Suppressor macrophage treated with lipopolysaccharide for 4 hours (primary cell): ENCODE results near the gene GRPEL2.
"Not testable (repeated sequence)": the region's sequence is repeated elsewhere in the genome, so short reads cannot be mapped to it uniquely, and the experiment has no call there.

ENCODE experiments used
- DNase-seq: peaks from one replicate; pipeline ENCODE4 v3.0.0-alpha.2; 2020

GRPEL2 gene

DNA sequence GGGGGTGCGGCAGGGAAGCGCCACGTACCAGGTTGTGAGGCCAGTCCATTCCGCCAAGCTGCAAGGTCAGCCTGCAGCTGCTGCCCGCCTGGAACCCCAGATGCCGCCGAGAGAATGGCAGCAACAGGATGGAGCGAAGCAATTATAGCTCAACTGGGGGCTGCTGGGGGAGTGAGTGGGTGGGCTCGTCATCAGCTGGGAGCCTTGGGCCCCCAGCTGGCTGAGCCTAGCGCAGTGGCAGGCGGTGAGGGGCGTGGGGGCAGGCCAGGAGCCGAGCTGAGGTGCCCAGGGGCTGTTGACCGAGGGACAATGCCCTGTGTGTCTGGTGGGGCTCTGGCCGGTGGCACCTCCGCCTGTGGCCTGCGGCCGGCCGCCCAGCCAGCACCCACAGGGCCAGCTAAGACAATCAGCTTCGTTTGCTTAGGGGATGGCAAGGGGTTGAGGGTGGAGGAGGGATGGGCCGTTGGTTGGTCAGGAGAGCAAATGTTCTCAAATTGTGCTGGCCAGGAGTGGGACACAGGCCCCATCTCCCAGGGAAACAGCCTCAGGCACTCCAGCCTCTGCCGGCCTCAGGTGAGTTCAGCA lies 34.0 kb downstream of the GRPEL2 start, which contains the start of gene IL17B:
Gene IL17B (minus strand): TSS at position 116 of the 585 bp plus-strand sequence. CDS start 67 bp downstream, at position 49.
- DNase-seq: no peak

DNA sequence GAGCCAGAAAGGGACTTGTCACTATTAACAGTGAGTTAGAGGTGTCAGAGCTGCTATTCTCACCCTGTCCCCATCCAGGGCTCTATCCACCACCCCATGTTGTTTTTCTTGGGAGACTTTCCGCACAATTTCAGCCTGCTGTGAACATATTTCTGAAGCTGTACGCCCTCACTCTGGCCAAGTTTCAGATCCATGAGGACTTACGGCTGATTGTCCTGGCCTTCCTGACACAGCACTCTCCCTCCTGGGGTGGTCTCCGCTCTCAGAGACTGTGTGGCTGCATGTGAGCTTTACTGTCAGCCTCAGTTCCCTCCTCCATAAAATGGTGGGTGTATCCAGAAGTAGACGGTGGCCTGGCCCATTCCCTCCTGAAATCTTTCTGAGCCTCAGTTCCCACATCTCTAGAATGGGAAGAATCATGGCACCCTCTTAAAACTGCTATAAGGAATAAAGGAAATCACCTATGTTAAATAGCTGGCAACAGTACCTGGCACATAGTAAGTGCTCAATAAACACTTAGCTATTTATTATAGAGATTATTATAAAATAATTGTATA lies 34.6 kb downstream of the GRPEL2 start:
- no peak for DNase-seq

DNA sequence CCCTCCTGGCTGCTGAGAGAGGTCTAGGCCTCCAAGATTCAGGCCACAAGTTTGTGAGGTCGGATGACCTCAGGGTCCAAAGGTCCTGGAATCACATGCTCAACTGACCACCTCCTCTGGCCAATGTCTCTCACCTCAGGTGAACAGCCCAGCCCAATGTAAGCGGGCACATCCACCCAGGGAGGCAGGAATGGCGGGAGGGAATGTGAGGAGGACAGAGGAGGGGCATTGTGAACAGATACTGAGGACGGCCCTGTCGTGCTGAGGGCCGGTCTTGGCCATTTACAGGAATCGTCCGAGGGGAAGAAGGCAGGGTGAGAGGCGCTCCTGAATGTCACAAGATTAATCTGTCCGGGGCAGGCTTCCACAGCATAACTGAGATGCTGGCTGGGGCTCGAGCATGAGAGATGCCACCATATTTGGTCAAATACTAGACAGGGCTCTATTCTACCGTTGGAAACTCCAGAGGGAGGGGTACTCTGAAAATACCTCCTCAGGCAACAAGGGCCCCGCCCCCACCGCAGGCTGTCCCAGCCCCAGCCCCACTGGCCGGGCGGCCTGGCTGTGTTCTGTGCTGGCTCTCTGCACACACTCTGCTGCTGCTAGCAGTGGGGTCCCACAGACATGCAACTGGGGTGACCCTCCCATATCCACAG lies 35.3 kb downstream of the GRPEL2 start:
- DNase-seq: no peak

DNA sequence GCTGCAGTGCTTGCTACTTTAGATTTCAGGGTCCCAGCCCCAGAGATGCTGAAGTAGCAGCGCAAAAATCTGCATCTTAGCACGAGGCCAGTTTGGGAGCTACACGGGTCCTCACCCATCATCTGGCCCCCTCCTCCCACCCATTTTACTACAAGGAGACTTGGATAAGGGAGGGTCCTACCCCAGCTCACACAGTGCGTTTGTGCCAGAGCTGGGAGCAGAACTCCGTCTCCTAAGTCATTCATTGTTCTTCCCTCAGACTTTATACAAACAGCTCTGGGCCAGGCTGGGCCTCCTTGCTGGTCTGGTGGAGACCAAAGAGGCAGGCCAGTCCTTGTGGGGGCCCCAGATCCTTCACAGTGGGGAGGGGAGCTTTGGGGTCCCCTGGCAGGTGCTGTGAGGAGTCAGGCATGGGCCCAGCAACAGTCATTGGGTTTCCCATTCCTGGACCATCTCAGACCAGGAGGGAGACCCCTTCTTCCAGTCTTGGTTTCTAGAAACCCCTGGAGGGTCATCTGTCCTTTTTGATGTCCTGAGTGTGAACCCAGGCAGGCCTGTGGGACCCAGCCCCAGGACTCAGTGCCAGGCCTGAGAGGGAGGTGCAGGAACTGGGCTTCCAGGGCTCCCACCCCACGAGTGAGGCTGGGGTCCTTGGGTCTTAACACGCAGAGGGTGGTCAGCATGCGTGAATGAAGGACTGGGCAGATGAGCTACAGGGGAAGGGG lies 36.1 kb downstream of the GRPEL2 start:
- DNase-seq: no peak

DNA sequence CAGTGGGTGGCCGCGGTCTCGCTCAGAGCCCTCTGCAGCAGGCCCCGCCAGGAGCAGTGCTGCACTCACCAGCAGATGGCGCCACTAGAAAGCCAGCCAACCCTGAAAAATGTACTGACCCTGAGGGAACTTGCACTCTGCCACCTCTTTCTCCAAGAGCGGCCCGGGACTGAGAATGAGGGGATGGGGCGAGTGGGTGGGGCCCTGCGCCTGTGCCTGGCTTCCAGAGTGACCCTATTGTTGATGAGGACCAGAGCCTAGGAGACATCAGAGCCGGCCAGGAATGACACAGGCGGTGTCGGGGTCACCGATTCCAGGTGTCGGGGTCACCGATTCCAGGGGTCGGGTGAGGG lies 36.7 kb downstream of the GRPEL2 start:
- peak; percentile 76 for DNase-seq

DNA sequence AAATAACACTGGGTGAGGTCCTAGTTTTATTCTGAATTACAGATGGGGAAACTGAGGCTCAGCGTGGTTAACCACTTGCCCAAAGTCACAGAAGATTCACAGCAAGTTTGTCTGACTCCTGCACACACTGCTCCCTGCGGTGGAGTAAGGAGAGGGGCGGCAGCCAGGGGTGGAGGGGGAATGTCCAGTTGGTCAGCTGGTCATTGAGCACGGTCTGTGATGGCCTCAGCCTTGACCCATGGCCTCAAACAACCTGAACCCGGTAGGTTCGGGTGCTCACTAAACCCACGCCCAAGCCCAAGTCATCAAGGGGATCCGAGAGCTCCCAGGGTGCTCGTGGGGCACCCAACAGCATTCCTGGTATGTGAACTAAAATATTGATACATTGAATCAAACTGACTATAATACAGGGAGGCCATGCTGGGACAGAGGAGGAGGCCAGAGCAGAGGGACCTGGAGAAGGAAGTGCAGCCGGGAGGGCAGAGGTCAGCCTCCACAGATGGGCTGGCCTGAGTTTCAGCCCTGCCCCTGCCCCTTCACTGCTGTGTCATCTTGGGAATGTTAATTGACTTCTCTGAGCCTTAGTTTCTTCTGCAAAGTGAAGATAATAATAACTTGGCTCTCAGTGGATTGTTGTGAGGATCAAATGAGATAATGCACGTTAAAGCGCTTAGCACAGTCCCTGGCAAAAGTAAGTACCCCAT lies 37.4 kb downstream of the GRPEL2 start:
- DNase-seq: no peak

DNA sequence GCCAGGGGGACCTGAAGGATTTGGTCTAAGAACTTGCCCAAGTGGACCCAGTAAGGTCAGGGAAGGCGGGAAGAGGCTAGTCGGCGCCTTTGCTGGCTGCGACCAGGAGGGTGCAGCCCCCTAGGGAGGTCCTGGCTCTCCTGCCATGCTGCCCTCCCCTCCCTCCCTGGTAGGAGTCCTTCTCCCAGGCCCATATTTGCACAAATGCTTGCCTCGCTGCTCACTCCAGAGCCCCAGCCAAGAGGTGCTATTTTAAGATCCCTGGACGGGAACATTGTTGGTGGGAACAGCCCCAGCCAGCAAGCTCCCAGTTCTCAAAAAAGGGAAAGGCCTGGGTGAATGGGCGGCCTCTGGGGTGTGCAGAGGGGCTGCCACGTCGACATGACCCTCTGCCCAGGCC lies 38.1 kb downstream of the GRPEL2 start:
- no peak for DNase-seq

DNA sequence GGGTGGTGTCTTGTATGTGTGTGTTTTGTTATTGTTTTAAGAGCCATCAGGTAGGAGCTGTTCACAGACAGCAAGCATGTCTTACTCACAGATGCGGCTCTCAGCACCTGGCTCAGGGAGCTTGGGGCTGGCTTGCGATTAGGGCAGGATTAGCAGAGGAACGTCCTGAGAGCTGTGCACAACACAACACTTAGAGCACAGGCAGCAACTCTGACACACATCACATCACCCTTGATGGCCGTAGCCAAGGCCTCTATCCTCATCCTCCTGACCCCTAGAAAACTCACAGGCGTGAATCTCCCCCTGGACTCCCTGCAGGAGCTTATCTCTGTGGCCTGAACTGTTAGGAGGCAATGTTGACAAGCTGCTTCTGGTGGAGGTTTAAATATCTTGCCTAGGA lies 40.9 kb downstream of the GRPEL2 start:
- DNase-seq: no peak

DNA sequence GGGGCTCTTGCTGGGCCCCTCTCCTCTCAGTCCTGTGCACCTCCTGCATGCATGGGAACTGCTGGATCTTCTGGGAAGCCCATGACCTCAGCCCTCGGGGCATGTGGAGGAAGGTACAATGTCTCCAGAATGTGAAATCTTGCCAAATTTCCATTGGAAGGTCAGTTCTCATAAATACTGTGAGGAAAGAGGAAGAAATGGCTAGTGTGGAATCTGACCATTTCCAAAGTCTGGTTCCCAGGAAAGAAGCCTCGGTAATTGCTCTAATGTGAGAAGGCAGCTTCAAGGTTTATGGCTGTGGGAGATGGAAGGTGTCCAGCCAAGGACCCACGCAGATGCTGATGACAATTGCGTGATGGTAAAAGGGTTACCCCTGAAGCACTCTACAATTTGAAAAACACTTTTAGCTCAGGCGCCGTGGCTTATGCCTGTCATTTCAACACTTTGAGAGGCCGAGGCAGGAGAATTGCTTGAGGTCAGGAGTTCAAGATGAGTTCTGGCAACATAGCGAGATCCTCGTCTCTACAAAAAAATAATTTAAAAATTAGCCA lies 41.9 kb downstream of the GRPEL2 start:
- DNase-seq: no peak

DNA sequence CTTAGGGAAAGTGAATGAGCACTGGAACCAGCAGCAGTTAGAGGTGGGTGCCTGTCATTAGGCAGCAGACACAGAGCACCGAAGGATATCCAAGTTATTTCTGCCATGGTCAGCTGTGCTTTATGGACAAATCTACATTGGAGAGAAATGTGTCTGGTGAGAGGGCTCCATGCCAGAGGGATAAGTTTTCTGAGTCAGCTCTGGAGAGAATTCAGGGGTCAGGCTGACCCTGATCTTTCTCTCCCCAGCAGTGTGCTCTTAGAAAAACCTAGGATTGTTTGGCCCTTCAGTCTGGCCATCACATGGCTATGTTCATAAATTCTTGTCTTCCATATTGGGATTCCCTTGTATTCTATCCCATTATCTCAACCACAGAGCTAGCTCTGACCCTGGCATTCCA lies 42.7 kb downstream of the GRPEL2 start:
- DNase-seq: no peak

DNA sequence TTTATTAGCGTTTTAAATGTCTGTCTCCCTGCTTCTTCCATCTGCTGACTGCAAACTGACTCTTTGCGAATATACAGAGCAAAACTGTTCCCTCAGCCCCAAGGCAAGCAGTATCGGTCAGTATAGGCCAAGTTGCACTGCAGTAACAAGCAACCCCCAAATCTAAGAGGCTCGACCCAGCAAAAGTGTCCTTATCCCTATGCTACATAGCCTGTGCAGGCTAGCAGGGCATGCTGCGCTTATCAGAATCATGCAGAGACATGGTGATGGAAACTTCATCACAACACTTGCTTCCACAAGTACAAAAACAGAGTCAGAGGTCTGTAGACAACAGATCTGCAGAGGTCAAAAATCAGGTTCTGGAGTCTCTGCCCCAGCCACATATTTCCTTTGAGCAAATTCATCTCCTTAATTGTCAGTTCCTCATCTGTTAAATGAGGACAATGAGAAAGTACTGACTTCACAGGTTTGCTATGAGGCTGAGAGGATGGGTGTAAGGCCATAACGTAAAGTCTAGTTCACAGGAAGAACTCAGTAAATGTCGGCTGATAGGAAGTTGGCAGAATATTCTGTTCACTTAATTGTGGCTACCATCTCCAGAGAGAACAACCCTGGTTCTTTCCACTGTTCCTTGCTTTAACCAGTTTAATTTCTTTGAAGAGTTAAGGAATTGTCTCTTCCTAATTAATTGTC lies 43.3 kb downstream of the GRPEL2 start:
- DNase-seq: no peak

DNA sequence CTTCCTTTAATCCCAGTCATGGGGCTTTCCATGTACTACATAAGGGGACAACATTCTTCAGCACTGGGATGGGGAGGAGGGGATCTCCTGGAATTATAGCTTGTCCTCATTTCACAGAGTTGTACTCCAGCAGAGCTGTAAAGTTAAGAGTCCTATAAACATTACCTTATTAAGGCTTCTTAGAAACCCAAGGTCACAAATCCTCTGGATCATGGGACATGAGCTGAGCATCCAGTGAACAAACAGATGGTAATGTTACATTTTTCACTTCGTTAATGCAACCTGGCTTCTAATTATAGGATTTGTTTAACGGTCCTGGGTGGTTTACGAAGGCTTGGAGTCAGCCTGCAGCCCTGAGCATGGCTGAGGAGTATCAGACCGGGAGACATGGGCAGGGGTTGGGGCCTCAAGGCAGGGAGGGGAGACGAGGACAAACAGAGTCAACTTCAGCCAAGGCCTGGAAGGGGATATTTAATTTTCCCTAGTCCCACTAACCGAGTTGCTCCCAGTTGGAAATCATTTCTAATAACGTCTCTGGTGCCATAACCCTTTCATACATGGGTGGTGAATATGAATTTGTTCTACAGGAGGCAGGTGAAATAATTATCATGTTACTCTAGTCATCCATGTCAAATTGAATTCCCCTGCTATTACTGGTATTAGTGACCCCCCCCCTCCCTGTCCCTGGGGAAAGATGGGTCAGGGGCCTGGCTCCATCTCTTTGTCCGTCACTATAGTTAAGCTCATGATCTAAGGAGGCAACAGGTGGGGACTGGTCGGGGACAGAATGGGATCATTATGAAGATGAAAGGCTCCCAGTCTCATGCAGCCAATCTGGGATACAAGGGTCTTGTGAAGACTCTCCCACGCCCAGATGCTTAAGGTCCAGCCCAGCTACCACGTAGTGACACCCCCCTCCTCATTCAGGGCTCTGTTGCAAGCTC lies 44.5 kb downstream of the GRPEL2 start:
- peak; percentile 5 for DNase-seq

DNA sequence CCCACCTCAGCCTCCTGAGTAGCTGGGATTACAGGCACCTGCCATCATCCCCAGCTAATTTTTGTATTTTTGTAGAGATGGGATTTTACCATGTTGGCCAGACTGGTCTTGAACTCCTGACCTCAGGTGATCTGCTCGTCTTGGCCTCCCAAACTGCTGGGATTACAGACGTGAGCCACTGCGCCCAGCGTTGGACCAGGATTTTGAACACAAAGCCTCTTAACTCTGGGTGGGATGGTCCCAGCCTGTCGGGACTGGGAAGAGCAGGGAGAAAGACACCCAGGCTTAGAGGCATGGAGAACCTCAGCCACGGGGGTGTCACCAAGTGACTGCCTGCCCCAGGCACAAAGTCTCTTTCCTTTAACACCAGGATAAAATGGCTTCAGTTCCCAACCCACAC lies 45.8 kb downstream of the GRPEL2 start:
- not testable (repeated sequence) for DNase-seq

DNA sequence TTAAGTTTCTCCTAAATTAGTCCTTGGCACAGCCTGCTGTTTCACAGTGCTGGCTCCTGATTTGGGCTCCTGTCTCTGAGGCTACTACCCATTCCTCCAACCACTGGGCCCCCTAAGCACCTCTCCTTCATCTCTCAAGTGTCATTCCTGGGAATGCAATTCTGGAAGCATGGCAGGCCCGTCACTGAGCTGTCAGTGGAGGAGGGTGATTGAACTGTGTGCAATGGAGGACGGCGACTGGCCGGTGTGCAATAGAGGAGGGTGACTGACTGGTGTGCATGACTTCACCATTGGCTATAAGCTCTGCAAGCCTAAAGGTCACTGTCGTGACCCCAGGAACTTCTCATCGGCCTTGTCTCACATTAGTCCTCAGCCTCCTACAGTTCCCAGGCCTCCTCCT lies 46.2 kb downstream of the GRPEL2 start:
- no peak for DNase-seq

DNA sequence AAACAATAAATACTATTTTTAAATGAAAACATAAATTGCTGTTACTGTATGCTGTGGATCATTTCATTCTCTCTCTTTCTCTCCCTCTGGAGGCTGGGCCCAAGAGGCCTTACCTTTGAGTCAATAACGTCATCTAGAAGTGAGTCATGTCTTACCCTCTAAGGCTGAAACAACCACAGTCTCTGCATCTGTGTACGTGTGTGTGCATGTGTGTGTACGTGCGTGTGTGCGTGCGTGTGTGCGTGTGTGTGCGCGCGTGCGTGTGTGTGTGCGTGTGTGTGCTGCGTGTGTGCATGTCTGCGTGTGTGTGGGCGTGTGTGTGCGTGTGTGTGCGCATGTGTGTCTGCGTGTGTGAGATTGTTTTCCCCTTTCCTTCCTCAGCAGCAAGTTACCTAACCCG lies 47.4 kb downstream of the GRPEL2 start:
- DNase-seq: no peak

DNA sequence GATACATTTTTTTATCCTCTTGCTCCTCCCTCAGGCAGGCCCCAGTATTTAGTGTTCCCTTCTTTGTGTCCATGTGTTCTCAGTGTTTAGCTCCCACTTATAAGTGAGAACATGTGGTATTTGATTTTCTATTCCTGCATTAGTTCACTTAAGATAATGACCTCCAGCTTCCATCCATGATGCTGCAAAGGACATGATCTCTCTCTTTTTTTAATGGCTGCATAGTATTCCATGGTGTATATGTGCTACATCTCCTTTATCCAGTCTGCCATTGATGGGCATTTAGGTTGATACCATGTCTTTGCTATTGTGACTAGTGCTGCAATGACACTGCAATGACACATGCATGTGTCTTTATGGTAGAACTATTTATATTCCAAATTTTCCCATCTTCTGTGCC lies 49.7 kb downstream of the GRPEL2 start:
- not testable (repeated sequence) for DNase-seq

DNA sequence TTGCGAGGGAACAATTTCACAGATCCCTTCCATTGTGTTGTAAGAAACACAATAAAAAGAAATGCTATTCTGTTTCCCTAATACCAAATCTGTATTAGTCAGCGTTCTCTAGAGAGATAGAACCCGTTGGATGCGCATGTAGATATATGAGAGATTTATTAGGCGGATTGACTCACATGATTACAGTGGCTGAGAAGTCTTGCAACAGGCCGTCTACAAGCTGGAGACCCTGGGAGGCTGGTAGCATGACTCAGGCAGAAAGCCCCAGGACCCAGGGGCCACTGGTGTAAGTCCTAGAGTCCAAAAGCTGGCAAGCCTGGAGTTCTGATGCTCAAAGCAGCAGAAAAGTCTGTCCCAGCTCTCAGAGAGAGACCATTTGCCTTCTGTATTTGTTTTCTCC lies 52.2 kb downstream of the GRPEL2 start:
- no peak for DNase-seq

DNA sequence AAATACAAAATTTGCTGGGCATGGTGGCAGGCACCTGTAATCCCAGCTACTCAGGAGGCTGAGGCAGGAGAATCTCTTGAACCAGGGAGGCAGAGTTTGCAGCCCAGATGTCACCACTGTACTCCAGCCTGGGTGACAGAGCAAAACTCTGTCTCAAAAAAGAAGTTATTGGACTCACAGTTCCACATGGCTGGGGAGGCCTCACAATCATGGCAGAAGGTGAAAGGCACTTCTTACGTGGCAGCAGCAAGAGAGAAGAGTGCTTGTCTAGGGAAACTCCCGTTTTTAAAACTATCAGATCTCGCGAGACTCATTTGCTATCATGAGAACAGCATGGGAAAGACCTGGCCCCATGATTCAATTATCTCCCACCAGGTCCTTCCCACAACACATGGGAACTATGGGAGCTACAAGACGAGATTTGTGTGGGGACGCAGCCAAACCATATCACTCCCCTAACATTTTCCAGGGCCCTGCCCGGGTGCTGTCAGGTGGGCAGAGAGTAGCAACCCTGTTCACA lies 53.5 kb downstream of the GRPEL2 start:
- not testable (repeated sequence) for DNase-seq

DNA sequence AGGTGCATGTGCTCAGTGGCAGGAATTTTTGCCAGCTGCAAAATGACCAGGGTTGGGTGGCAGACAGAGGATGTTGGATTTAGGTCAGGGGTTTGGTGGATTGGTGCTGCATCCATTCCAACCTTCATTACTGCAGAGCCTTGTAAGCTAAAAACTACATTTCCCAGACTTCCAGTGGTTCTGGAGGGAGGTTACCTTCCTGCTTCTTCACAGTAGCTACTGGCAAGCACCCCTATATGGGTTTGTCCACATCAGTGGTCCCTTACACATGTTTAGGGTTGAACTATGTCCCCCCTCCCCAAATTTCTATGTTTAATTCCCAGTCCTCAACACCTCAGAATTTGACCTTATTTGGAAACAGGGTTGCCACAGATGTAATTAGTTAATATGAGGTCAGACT lies 54.5 kb downstream of the GRPEL2 start:
- DNase-seq: no peak

DNA sequence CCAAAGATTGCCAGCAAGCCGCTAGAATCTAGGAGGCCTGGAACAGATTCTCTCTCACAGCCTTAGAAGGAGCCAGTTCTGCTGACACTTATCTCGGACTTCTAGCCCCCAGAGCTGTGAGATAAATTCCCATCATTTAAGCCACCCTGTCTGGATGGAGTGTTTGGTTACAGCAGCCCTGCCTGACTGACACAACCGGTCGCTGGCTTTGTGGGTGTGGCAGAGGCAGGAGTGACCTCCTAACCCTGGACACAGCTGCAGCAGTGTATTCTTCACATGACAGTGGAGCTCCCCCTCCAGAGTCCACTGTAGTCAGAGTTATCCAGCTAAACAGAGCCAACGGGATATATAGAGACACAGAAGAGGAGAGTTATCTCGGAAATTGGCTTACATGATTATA lies 55.0 kb downstream of the GRPEL2 start:
- DNase-seq: no peak

DNA sequence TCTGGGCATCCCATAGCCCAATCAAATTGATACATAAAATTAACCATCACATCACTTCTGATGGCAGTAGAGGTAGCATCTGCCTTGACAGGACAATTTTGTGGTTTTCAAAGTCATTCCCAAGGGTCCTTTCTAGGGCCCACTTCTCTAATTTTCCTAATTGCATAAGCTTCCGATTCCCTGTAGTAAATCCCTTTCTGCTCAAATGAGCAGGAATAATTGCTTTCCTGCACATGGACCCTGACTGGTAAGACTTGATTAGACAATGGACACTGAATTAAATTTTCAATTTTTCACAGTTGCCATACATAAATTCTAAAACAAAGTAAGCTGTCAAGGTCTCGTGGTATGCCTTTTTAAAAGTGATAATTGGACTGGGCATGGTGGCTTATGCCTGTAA lies 55.8 kb downstream of the GRPEL2 start:
- no peak for DNase-seq
